Anterior cingulate cortex (tissue), 58 donors: Measurements from ENCODE around the gene PTPRN2.
"Not testable (repeated sequence)": the region's sequence is repeated elsewhere in the genome, so short reads cannot be mapped to it uniquely, and the experiment has no call there.

Source experiments
- DNase-seq, 58 donors: peaks; one replicate each; lab custom pipeline; 2025; lab: John Stamatoyannopoulos, UW

PTPRN2 gene

DNA sequence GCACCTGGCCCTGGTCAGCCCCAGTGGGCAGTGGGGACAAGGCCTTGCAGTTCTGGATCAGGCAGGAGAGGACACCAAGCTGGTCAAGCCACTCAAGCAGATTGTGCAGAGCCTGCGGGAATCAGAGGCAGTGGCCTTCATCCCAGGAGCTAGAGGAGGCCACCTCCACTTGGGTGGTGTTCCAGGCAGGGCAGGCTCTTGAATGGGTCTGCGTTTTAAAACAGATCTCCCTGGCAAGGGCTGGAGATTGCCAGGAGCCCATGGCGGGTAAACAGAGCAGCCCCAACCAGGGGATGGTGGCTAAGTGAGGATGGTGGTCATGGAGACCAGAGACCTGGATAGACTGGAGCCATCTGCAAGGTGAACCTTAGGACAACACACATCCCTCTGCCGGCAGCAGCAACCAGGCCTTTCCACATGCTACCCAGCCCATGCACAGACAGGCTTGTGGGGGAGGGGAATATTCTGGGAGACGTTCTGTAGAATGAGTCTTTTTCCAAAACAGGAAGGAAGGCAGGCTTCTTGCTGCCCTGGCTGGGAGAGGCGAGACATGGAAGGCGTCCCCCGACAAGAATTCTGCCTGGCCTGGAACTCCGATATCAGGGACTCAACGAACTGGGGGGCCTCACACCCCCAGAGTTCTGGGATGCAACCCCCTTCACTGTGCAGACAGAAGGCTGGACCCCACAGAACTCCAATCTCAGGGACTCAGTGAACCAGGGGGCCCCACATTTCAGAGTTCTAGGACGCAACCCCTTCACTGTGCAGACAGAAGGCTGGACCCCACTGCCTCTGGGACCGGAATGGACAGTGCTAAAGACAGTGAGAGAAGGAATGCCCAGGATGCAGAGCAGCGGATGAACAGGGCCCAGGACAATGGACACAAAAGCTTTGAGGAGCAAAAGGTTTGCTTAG lies 264.8 kb downstream of the PTPRN2 start:
- no peak for DNase-seq

DNA sequence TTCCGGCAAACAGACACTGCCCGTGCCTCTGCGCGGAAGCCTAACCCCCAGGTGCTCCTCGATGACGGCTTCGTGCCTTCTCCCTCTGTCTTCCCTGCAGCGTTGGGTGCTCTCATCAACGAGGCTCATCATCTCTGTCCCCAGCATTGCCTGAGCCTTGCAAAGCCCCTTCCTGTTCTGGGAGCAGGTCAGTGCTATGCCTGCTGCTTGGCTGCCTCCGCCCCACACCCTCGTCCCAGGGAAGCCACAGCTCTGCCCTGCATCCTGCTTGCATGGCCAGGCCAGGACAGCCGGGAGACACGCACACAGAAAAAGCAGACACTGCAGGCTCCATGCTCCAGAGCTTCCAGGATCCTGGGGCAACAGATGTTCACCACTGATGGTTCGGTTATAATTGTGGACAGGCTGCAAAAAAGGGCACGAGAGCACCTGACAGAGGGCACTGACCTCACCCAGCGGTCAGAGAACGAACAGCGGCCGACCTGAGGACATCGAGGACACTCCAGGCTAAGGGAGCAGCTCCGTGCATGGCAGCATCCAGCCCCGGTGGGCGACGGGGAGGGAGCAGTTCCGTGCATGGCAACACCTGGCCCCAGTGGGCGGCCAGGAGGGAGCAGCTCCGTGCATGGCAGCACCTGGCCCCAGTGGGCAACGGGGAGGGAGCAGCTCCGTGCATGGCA lies 265.5 kb downstream of the PTPRN2 start:
- no peak for DNase-seq

GRCh38 chr7:158321056-158321700 lies 266.4 kb downstream of the PTPRN2 start:
- DNase-seq, result no peak

DNA sequence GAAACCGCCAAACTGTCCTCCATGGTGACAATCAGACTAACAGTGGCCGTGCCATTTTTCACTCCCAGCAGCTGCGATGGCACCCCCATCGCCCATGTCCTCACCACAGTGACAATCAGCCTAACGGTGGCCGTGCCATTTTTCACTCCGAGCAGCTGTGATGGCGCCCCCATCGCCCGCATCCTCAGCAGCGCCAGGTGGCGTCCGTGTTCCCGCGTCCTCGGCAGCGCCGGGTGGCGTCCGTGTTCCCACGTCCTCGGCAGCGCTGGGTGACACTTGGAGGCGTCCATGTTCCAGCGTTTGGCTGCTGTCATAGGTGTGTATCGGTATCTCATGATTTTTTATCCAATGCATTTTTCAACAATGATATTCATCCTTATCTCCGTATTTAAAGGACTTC lies 267.3 kb downstream of the PTPRN2 start:
- no peak for DNase-seq

DNA sequence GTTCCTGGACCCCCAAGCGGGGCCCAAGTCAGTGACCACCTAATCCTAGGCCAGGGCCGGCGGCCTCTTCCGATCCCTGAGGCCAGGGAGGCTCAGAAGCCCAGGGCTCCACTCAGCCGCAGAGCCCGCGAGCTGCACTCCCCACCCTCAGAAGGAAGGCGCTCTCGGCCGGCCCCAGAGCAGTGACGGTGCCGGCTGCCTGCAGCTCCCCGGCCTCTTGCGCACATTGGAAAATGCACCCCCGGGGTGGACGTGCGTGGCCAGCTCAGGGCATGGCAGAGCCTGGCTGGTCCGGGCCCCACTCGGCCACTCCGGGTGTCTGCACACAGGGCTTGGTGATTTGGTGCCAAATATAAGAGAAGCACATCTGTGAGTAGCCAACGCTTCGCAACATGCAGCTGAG lies 269.1 kb downstream of the PTPRN2 start:
- no peak for DNase-seq

- peak in 11 of 58 donors; percentile 11 to 49 (median 21) for DNase-seq
Observed at GRCh38 chr7:158317238-158318205, 270.1 kb downstream of the PTPRN2 start.

DNA sequence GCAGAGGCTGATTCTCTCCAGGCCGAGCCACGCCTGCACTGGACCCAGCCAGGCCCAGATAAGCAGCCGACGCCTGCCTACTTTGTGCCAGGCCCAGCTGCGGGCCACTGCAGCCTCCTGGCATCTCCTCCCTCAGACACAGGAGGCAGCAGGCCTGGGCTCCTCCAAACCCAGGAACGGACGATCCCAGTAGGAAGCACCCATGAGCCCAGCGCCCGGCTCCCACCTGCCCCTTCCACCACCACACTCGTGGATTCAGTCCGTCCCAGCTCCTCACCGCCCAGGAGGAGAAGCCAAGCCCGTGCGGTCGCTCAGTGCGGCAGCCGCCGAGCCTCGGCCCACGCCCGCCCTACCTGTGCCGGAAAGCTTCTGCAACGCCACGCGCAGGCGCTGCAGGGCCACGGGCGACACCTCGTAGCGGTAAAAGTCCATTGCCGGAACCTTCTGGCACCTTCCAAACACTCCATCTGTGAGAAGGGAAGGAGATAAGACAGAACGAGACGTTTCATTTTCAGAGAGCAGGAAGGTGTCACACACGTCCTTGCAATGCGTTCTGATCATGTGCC lies 271.1 kb downstream of the PTPRN2 start:
- DNase-seq, result no peak

DNA sequence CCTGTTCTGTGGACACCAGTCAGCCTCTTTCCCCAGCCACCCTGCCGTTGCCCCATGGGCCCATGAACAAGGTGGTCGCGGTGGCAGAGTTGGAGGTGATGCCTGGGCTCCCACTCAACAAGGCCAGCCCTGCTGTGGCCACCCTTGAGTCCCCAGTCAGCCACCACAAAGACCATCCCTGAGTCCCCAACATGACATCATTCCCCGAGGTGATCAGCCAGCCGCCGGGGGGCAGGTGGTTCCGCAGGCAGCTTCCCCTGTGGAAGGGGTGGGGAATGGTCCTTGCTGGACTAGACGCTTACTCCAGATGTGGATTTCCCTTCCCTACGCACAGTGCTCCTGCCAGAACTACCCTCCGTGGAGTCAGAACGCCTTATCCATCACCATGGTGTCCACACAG lies 271.7 kb downstream of the PTPRN2 start:
- DNase-seq, result no peak

GRCh38 chr7:158315326-158315725 lies 272.3 kb downstream of the PTPRN2 start:
- DNase-seq, result no peak

- DNase-seq, result no peak
Observed at GRCh38 chr7:158314394-158314793, 273.2 kb downstream of the PTPRN2 start.

- no peak for DNase-seq
Observed at GRCh38 chr7:158313931-158314330, 273.7 kb downstream of the PTPRN2 start.

- no peak for DNase-seq
Observed at GRCh38 chr7:158312789-158313188, 274.8 kb downstream of the PTPRN2 start.

GRCh38 chr7:158311791-158312190 lies 275.8 kb downstream of the PTPRN2 start:
- no peak for DNase-seq

- DNase-seq, result no peak
Observed at GRCh38 chr7:158310924-158311666, 276.5 kb downstream of the PTPRN2 start.

- DNase-seq, result no peak
Observed at GRCh38 chr7:158309868-158310763, 277.5 kb downstream of the PTPRN2 start.

GRCh38 chr7:158308001-158308400 lies 279.6 kb downstream of the PTPRN2 start:
- DNase-seq, result no peak

DNA sequence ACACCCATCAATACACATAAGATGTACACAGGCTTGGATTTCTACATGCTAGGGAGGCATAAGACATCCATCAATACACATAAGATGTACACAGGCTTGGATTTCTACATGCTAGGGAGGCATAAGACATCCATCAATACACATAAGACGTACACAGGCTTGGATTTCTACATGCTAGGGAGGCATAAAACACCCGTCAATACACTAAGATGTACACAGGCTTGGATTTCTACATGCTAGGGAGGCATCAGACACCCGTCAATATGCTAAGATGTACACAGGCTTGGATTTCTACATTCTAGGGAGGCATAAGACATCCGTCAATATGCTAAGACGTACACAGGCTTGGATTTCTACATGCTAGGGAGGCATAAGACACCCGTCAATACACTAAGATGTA lies 283.6 kb downstream of the PTPRN2 start:
- not testable (repeated sequence) for DNase-seq

- no peak for DNase-seq
Observed at GRCh38 chr7:158303121-158303520, 284.5 kb downstream of the PTPRN2 start.
